Stimulated activated CD8-positive, alpha-beta memory T cell treated with anti-CD3 and anti-CD28 coated beads, Interleukin-7, amount 100 ng/mL, for 24 hours (primary cell): Measurements from ENCODE around the gene CLSTN2.

Experiments
- DNase-seq: peaks from one replicate; pipeline ENCODE4 v3.0.0-alpha.2; 2020; ENCODE audit warnings: low read depth

Gene CLSTN2

GRCh38 chr3:140505213-140505612 lies 570.2 kb downstream of the CLSTN2 start:
- no peak for DNase-seq

- DNase-seq: no peak
These were observed 570.9 kb downstream of the CLSTN2 start for GRCh38 chr3:140505876-140506275.

- no peak for DNase-seq
These were observed 573.6 kb downstream of the CLSTN2 start for GRCh38 chr3:140508550-140508949.

- DNase-seq: no peak
These were observed 574.5 kb downstream of the CLSTN2 start for GRCh38 chr3:140509534-140509933.

- no peak for DNase-seq
These were observed 575.4 kb downstream of the CLSTN2 start for GRCh38 chr3:140510303-140510861.

- DNase-seq: no peak
These were observed 586.9 kb downstream of the CLSTN2 start for GRCh38 chr3:140521751-140522445.

- DNase-seq: no peak
These were observed 587.8 kb downstream of the CLSTN2 start for GRCh38 chr3:140522653-140523380.

- DNase-seq: no peak
These were observed 588.6 kb downstream of the CLSTN2 start for GRCh38 chr3:140523600-140523999.

- DNase-seq: no peak
These were observed 592.2 kb downstream of the CLSTN2 start for GRCh38 chr3:140527156-140527555.

- DNase-seq: no peak
These were observed 594.1 kb downstream of the CLSTN2 start for GRCh38 chr3:140529096-140529495.

- no peak for DNase-seq
These were observed 594.6 kb downstream of the CLSTN2 start for GRCh38 chr3:140529558-140529957.

- no peak for DNase-seq
These were observed 595.1 kb downstream of the CLSTN2 start for GRCh38 chr3:140530131-140530530.

- DNase-seq: no peak
These were observed 595.6 kb downstream of the CLSTN2 start for GRCh38 chr3:140530603-140531002.

GRCh38 chr3:140532793-140533330 lies 597.9 kb downstream of the CLSTN2 start:
- DNase-seq: no peak

GRCh38 chr3:140536926-140537726 lies 602.1 kb downstream of the CLSTN2 start:
- no peak for DNase-seq

GRCh38 chr3:140537727-140538082 lies 602.7 kb downstream of the CLSTN2 start:
- no peak for DNase-seq

- DNase-seq: no peak
These were observed 605.3 kb downstream of the CLSTN2 start for GRCh38 chr3:140540262-140540661.

- DNase-seq: no peak
These were observed 607.1 kb downstream of the CLSTN2 start for GRCh38 chr3:140541975-140542653.

GRCh38 chr3:140545197-140545596 lies 610.2 kb downstream of the CLSTN2 start:
- DNase-seq: no peak

GRCh38 chr3:140545756-140546155 lies 610.8 kb downstream of the CLSTN2 start:
- DNase-seq: no peak

- DNase-seq: no peak
These were observed 611.7 kb downstream of the CLSTN2 start for GRCh38 chr3:140546649-140547048.

GRCh38 chr3:140552403-140552802 lies 617.4 kb downstream of the CLSTN2 start:
- DNase-seq: no peak
